GM10266 (cell line): ENCODE measurements around the gene CLIP2.
"Not testable (repeated sequence)": the region's sequence is repeated elsewhere in the genome, so short reads cannot be mapped to it uniquely, and the experiment has no call there.

Experiments
- DNase-seq: peaks from one replicate; pipeline ENCODE4 v3.0.0; 2012; ENCODE audit errors: extremely low spot score
- TF ChIP-seq, protein P1 (sequence below): IDR thresholded peaks from 2 replicates; pipeline ENCODE4 v1.5.1; 2012; ENCODE audit warnings: mild to moderate bottlenecking, low read depth; ENCODE audit not compliant: control insufficient read depth, insufficient read depth; ENCODE audit errors: missing control alignments

Gene CLIP2

GRCh38 chr7:74253835-74254128 is 35.4 kb upstream of the CLIP2 start:
- TF ChIP-seq, protein P1, sequence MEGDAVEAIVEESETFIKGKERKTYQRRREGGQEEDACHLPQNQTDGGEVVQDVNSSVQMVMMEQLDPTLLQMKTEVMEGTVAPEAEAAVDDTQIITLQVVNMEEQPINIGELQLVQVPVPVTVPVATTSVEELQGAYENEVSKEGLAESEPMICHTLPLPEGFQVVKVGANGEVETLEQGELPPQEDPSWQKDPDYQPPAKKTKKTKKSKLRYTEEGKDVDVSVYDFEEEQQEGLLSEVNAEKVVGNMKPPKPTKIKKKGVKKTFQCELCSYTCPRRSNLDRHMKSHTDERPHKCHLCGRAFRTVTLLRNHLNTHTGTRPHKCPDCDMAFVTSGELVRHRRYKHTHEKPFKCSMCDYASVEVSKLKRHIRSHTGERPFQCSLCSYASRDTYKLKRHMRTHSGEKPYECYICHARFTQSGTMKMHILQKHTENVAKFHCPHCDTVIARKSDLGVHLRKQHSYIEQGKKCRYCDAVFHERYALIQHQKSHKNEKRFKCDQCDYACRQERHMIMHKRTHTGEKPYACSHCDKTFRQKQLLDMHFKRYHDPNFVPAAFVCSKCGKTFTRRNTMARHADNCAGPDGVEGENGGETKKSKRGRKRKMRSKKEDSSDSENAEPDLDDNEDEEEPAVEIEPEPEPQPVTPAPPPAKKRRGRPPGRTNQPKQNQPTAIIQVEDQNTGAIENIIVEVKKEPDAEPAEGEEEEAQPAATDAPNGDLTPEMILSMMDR: no peak
- no peak for DNase-seq

DNA sequence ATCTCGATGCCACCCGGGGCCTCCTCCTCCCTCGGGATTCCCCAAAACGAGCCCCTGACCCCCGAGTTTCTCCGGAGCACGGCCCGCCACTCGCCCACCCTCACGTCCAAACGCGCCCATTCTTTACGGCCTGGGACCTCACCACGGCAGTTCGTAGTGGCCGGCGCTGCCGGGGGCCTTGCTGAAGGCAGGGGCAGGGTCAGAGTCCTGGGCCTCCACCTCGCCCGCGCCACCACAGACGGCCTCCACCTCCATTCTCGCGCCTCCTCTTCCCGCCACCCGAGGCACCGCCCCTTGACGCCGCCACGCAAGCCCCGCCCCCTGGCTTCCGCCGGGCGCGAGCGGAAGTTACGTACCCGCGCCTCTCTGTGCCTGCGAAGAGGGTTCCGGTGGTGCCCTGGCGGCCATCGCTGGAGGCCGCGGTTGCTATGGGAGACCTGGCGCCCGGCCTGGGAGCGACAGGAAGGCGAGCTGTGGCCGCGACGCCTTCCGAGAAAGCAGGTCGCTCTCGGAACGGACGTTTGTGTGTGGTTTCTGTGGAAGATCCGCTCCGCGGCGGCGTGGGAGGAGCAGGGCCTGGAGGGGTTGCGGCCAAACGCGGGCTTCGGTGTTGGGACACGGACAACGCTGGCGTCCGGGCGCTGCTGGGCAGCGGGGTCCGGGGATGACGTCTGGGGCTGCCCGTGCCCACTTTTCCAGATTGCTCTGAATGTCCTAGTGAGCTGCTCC is 34.9 kb upstream of the CLIP2 start, which contains the start of gene RFC2:
TSS of gene RFC2 (minus strand) at position 271 of the 729 bp plus-strand sequence. CDS start at position 255, 16 bp downstream.
- DNase-seq: peak; percentile 95
- TF ChIP-seq, protein P1: no peak

DNA sequence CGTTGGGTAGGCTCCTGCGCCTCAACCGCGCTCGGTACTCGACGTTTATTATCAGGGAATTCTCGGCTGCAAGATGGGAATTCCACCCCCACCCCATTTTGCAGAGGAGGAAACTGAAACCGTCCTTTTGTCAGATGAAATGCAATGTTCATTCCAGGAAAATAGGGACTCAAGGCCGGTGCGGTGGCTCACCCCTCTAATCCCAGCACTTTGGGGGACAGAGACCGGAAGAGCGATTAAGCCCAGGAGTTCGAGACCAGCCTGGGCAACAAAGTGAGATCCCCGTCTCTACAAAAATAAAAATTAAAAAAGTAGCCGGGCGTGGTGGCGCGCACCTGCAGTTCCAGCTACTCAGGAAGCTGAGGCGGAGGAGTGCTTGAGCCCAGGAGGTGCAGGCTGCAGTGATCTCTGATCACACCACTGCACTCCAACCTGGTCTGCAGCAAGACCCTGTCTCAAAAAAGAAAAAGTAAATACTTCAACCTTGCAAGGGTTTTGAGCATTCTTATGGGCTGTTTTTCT is 34.3 kb upstream of the CLIP2 start:
- no peak for DNase-seq
- TF ChIP-seq, protein P1: no peak

GRCh38 chr7:74255461-74255860 is 33.7 kb upstream of the CLIP2 start:
- not testable (repeated sequence) for DNase-seq

GRCh38 chr7:74256491-74257408 is 32.5 kb upstream of the CLIP2 start:
- TF ChIP-seq, protein P1: no peak
- no peak for DNase-seq

- TF ChIP-seq, protein P1: no peak
- DNase-seq: no peak
Measured at GRCh38 chr7:74258639-74259038, 30.6 kb upstream of the CLIP2 start.

- TF ChIP-seq, protein P1: no peak
- no peak for DNase-seq
Measured at GRCh38 chr7:74262639-74263398, 26.4 kb upstream of the CLIP2 start.
